ENCODE measurements around the gene OR6C2. TPM values are rescaled to one million over a fixed set of nuclear protein-coding genes. Genes with fewer than 3 reads are reported as not detected.
"Not testable (repeated sequence)": the region's sequence is repeated elsewhere in the genome, so short reads cannot be mapped to it uniquely, and the experiment has no call there.

Gene OR6C2
- total RNA-seq, 1 experiment from 2014 or later, result not detected

- H3K9me3 Mint-ChIP-seq (ENCODE audit: unreplicated experiment); H3K4me1 Mint-ChIP-seq (ENCODE audit: insufficient read depth, unreplicated experiment); POLR2A ChIA-PET; H3K27ac Mint-ChIP-seq (ENCODE audit: low read depth, unreplicated experiment); BruUV-seq (replicated peaks); H3K36me3 Mint-ChIP-seq (ENCODE audit: insufficient read depth, unreplicated experiment); intact Hi-C loops (cut with micrococcal nuclease); DNase-seq (ENCODE audit: unreplicated experiment); H3K4me3 Mint-ChIP-seq (ENCODE audit: unreplicated experiment); CTCF ChIA-PET: not testable (repeated sequence)
- H3K27me3 Mint-ChIP-seq (ENCODE audit: insufficient read depth, unreplicated experiment), result peaks cover 40% of the 10 kb centered on the region
Observed at GRCh38 chr12:55413498-55414388, 30.1 kb upstream of the OR6C2 start.

DNA sequence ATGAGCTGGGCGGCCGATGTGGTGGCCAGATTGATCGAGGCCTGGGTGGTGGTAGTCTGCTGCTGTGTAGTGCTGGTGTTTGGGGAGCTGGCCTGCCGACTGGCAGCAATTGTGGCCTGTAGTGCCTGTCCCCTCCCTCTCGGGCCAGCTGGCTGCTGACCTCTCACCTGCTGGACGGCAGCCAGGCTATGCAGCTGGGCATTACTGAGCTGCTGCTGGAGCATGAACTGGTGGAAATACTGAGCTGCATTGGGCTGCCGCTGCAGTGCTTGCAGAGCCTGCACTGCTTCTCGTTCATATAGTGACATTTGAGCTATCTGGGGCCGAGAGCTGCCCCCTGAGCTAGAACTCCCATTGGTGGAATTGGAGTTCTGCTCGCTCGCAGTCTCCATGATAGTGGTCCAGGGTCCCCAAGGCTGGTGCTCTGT lies 29.5 kb upstream of the OR6C2 start:
- intact Hi-C loops (cut with micrococcal nuclease); H3K27ac Mint-ChIP-seq (ENCODE audit: low read depth, unreplicated experiment); DNase-seq (ENCODE audit: unreplicated experiment); H3K36me3 Mint-ChIP-seq (ENCODE audit: insufficient read depth, unreplicated experiment); POLR2A ChIA-PET; CTCF ChIA-PET; BruUV-seq (replicated peaks); H3K4me3 Mint-ChIP-seq (ENCODE audit: unreplicated experiment); H3K9me3 Mint-ChIP-seq (ENCODE audit: unreplicated experiment); H3K4me1 Mint-ChIP-seq (ENCODE audit: insufficient read depth, unreplicated experiment): not testable (repeated sequence)
- peaks cover 44% of the 10 kb centered on the region for H3K27me3 Mint-ChIP-seq (ENCODE audit: insufficient read depth, unreplicated experiment)

GRCh38 chr12:55414889-55415288 lies 29.0 kb upstream of the OR6C2 start:
- BruUV-seq (replicated peaks); H3K4me3 Mint-ChIP-seq (ENCODE audit: unreplicated experiment); intact Hi-C loops (cut with micrococcal nuclease); POLR2A ChIA-PET; H3K4me1 Mint-ChIP-seq (ENCODE audit: insufficient read depth, unreplicated experiment); H3K9me3 Mint-ChIP-seq (ENCODE audit: unreplicated experiment); DNase-seq (ENCODE audit: unreplicated experiment); H3K27ac Mint-ChIP-seq (ENCODE audit: low read depth, unreplicated experiment); H3K36me3 Mint-ChIP-seq (ENCODE audit: insufficient read depth, unreplicated experiment); CTCF ChIA-PET: not testable (repeated sequence)
- H3K27me3 Mint-ChIP-seq (ENCODE audit: insufficient read depth, unreplicated experiment), result peaks cover 45% of the 10 kb centered on the region

- no peaks in the 10 kb centered on the region for H3K4me1 Mint-ChIP-seq (ENCODE audit: insufficient read depth, unreplicated experiment)
- intact Hi-C loops (cut with micrococcal nuclease), result no loop called here
- peaks cover 45% of the 10 kb centered on the region for H3K27me3 Mint-ChIP-seq (ENCODE audit: insufficient read depth, unreplicated experiment)
- H3K9me3 Mint-ChIP-seq (ENCODE audit: unreplicated experiment), result no peaks in the 10 kb centered on the region
- ChIA-PET POLR2A (no interaction called here), CTCF (no interaction called here)
- TF ChIP-seq CTCF (IDR thresholded peaks at IDR 0.05; ENCODE audit: unreplicated experiment), result no peak
- H3K27ac Mint-ChIP-seq (ENCODE audit: low read depth, unreplicated experiment), result no peak overlapping the region
- H3K36me3 Mint-ChIP-seq (ENCODE audit: insufficient read depth, unreplicated experiment), result no peaks in the 10 kb centered on the region
- no peak for DNase-seq (ENCODE audit: unreplicated experiment)
- H3K4me3 Mint-ChIP-seq (ENCODE audit: unreplicated experiment), result no peak overlapping the region
- no TSS peak for BruUV-seq (replicated peaks)
Observed at GRCh38 chr12:55416961-55417360, 26.9 kb upstream of the OR6C2 start.

DNA sequence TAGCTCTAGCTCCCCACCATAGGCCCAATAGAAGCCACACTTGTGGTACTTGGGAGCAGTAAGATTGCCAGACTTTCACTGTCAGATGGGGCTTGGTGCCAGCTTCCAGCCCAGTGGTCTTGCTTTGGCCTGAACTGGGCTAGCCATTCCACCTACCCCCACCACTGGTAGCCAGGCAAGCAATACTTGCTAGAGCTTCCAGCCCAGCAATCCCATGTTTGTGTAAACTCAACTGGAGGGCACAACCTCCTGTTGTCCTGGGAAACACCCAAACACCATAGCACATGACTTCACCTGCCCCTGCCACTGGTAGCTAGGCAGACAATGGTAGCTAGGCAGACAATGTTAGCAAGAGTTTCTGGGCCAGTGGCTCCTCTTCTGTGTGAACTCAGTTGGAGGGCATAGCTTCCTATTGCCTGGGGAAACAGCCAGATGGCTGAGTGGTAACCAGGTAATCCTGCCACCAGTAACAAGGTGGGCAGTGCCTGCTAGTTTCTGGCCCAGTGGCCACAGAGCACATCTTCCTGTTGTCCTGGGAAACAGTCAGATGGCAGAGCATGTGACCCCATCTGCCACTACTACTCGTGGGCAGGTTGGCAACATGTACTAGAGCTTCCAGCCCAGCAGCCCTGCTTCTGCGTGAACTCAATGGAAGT lies 23.4 kb upstream of the OR6C2 start:
- TF ChIP-seq CTCF (IDR thresholded peaks at IDR 0.05; ENCODE audit: unreplicated experiment), result no peak
- ChIA-PET POLR2A (no interaction called here), CTCF (no interaction called here)
- Mint-ChIP-seq H3K27ac (ENCODE audit: low read depth, unreplicated experiment) (no peak overlapping the region), H3K27me3 (ENCODE audit: insufficient read depth, unreplicated experiment) (peaks cover 41% of the 10 kb centered on the region), H3K4me3 (ENCODE audit: unreplicated experiment) (no peak overlapping the region), H3K4me1 (ENCODE audit: insufficient read depth, unreplicated experiment) (no peaks in the 10 kb centered on the region), H3K36me3 (ENCODE audit: insufficient read depth, unreplicated experiment) (no peaks in the 10 kb centered on the region), H3K9me3 (ENCODE audit: unreplicated experiment) (no peaks in the 10 kb centered on the region)
- intact Hi-C loops (cut with micrococcal nuclease), result no loop called here
- BruUV-seq (replicated peaks), result no TSS peak
- no peak for DNase-seq (ENCODE audit: unreplicated experiment)
